HCT116 (cell line): ENCODE data around the gene RPS24. TPM values are rescaled to one million over a fixed set of nuclear protein-coding genes. Genes with fewer than 3 reads are reported as not detected.

ENCODE experiments used
- ATAC-seq: fragments of 200-7000 bp; cut with Tn5 transposase; 2 replicates; pipeline ENCODE4 v1.9.1; 2020; ENCODE audit warnings: mild to moderate bottlenecking, moderate library complexity
- BruUV-seq: library from RNA; stranded (reverse); fragments of 400-500 nt; replicated peaks from 2 replicates; lab custom pipeline; 2021; lab: Mats Ljungman, UMichigan
- CTCF ChIA-PET: fragments of 300-600 bp; sonication (Branson Sonifier 250); formaldehyde crosslinking; loops from one replicate; lab custom pipeline; 2021; ENCODE audit warnings: antibody characterized with exemption; lab: Charles Lee
- POLR2A ChIA-PET: fragments of 300-600, 350-600 bp; sonication (Branson Sonifier 250); formaldehyde crosslinking; loops from one replicate; lab custom pipeline; 2021; ENCODE audit warnings: antibody characterized with exemption; lab: Charles Lee
- RAD21 ChIA-PET, 2 experiments: fragments of 300-600 bp; sonication (Branson Sonifier 250); formaldehyde crosslinking; loops; one replicate each; lab custom pipeline; 2023; ENCODE audit warnings: low total read pairs in 2 of 2; ENCODE audit not compliant: uncharacterized antibody in 2 of 2, unreplicated experiment in 2 of 2, low non-redundant PET in 1 of 2; lab: Charles Lee
- DNase-seq: peaks from one replicate; pipeline ENCODE4 v3.0.0-alpha.2; 2010; ENCODE audit warnings: low read depth, low spot score
- H2AFZ ChIP-seq: fragments of 200-600 bp; shearing (Covaris generic), sonication (generic); 2 replicates; pipeline ENCODE4 v1.6.1; 2017; ENCODE audit warnings: low read depth, mixed run types, mixed read lengths, antibody characterized with exemption, low read length; ENCODE audit not compliant: poor library complexity, severe bottlenecking
- H3K27ac ChIP-seq: 2 replicates; pipeline ENCODE4 v1.5.1; 2012; ENCODE audit warnings: low read depth, low read length
- H3K27me3 ChIP-seq: fragments of 200-600 bp; sonication (generic); 2 replicates; pipeline ENCODE4 v1.6.1; 2016; ENCODE audit warnings: mixed run types, low read length, mixed read lengths; ENCODE audit not compliant: insufficient read depth
- H3K36me3 ChIP-seq, 2 experiments: fragments of 200-500 bp in 1 of 2; fragments of 200-600 bp in 1 of 2; sonication (Bioruptor generic) in 1 of 2; sonication (generic) in 1 of 2; 2 replicates each; pipeline versions ENCODE4 v1.5.1 to v1.6.1; 2014 to 2016; ENCODE audit warnings: low read length in 2 of 2, inconsistent platforms in 1 of 2, mixed read lengths in 1 of 2, mixed run types in 1 of 2; ENCODE audit not compliant: insufficient read depth in 2 of 2, control insufficient read depth in 1 of 2
- H3K4me1 ChIP-seq, 2 experiments: fragments of 200-600 bp in 1 of 2; sonication (generic) in 1 of 2; 2 replicates each; pipeline versions ENCODE4 v1.5.1 to v1.6.1; 2012 to 2017; ENCODE audit warnings: low read length in 2 of 2, inconsistent platforms in 1 of 2, mild to moderate bottlenecking in 1 of 2, mixed read lengths in 1 of 2, mixed run types in 1 of 2, moderate library complexity in 1 of 2; ENCODE audit not compliant: insufficient read depth in 2 of 2, control insufficient read depth in 1 of 2
- H3K4me2 ChIP-seq: fragments of 200-600 bp; sonication (generic); 2 replicates; pipeline ENCODE4 v1.6.1; 2017; ENCODE audit warnings: mixed run types, low read length, mixed read lengths
- H3K4me3 ChIP-seq, 2 experiments: fragments of 200-600 bp in 1 of 2; sonication (generic) in 1 of 2; replicated peaks in 1 of 2; 2 replicates each; pipeline ENCODE4 v1.5.1; 2011 to 2016; ENCODE audit warnings: low read length in 2 of 2, control low read depth in 1 of 2, low read depth in 1 of 2, mild to moderate bottlenecking in 1 of 2, mixed read lengths in 1 of 2, mixed run types in 1 of 2
- H3K79me2 ChIP-seq: fragments of 200-600 bp; sonication (generic); 2 replicates; pipeline ENCODE4 v1.6.1; 2017; ENCODE audit warnings: mild to moderate bottlenecking, mixed run types, low read length, moderate library complexity, mixed read lengths; ENCODE audit not compliant: insufficient read depth
- H3K9ac ChIP-seq: fragments of 200-600 bp; sonication (generic); 2 replicates; pipeline ENCODE4 v1.6.1; 2016; ENCODE audit warnings: low read length, mixed read lengths
- H3K9me2 ChIP-seq: fragments of 200-600 bp; sonication (generic), shearing (Covaris generic); 2 replicates; pipeline ENCODE4 v1.6.1; 2017; ENCODE audit warnings: mixed run types, mild to moderate bottlenecking, moderate library complexity; ENCODE audit not compliant: insufficient read depth
- H3K9me3 ChIP-seq, 2 experiments: fragments of 200-500 bp in 1 of 2; fragments of 200-600 bp in 1 of 2; sonication (Bioruptor generic) in 1 of 2; sonication (generic) in 1 of 2; 2 replicates each; pipeline ENCODE4 v1.6.1; 2014 to 2017; ENCODE audit warnings: low read length in 2 of 2, mixed read lengths in 2 of 2, inconsistent platforms in 1 of 2, low read depth in 1 of 2, mild to moderate bottlenecking in 1 of 2, mixed run types in 1 of 2, moderate library complexity in 1 of 2; ENCODE audit not compliant: control insufficient read depth in 1 of 2, insufficient read depth in 1 of 2
- H4K20me1 ChIP-seq: fragments of 200-600 bp; sonication (generic), shearing (Covaris generic); 2 replicates; pipeline ENCODE4 v1.6.1; 2017; ENCODE audit warnings: mixed run types, mild to moderate bottlenecking, moderate library complexity; ENCODE audit not compliant: insufficient read depth
- CEBPB ChIP-seq: IDR thresholded peaks from 2 replicates; pipeline ENCODE4 v1.6.1; 2012; ENCODE audit warnings: low read depth
- ELF1 ChIP-seq: IDR thresholded peaks from 2 replicates; pipeline ENCODE4 v1.6.1; 2012; ENCODE audit warnings: low read depth, borderline replicate concordance
- EZH2phosphoT487 ChIP-seq: fragments of 200-600 bp; IDR thresholded peaks from 2 replicates; pipeline ENCODE4 v1.6.1; 2018; ENCODE audit warnings: antibody characterized with exemption, borderline replicate concordance
- FOSL1 ChIP-seq: IDR thresholded peaks from 2 replicates; pipeline ENCODE4 v1.6.1; 2012; ENCODE audit warnings: low read depth
- JUND ChIP-seq: IDR thresholded peaks from 2 replicates; pipeline ENCODE4 v1.6.1; 2012
- POLR2AphosphoS5 ChIP-seq: IDR thresholded peaks from 2 replicates; pipeline ENCODE4 v1.6.1; 2011; ENCODE audit warnings: mild to moderate bottlenecking, low read depth, low read length, moderate library complexity
- RAD21 ChIP-seq: IDR thresholded peaks from 2 replicates; pipeline ENCODE4 v1.6.1; 2012; ENCODE audit warnings: low read depth, mild to moderate bottlenecking
- SP1 ChIP-seq: IDR thresholded peaks from 2 replicates; pipeline ENCODE4 v1.6.1; 2012; ENCODE audit warnings: low read depth
- intact Hi-C: fragments of 100-400 bp; cut with micrococcal nuclease; formaldehyde crosslinking; loops from 2 replicates; pipeline ENCODE4 v1.10.0; 2022
- total RNA-seq: library from RNA; stranded (reverse); gene quantifications from one replicate; pipeline ENCODE4 v1.2.1, GENCODE V29; 2021; ENCODE audit not compliant: unreplicated experiment
- TF ChIP-seq, protein P1 (sequence below), 3 experiments: fragments of 200-600 bp in 1 of 3; sonication (generic) in 1 of 3; IDR thresholded peaks in 2 of 3; conservative IDR thresholded peaks in 1 of 3; 2 replicates each; pipeline ENCODE4 v1.5.1; 2012 to 2017; ENCODE audit warnings: low read depth in 2 of 3, low read length in 2 of 3, antibody characterized with exemption in 1 of 3, borderline replicate concordance in 1 of 3, control low read depth in 1 of 3, mild to moderate bottlenecking in 1 of 3, mixed read lengths in 1 of 3, mixed run types in 1 of 3, moderate library complexity in 1 of 3; ENCODE audit not compliant: insufficient read depth in 1 of 3
- TF ChIP-seq, protein P2 (sequence below): IDR thresholded peaks from 2 replicates; pipeline ENCODE4 v1.6.1; 2011; ENCODE audit warnings: mild to moderate bottlenecking, low read length, moderate library complexity; ENCODE audit not compliant: insufficient replicate concordance; ENCODE audit errors: extremely low read depth
- TF ChIP-seq, protein P3 (sequence below): IDR thresholded peaks from 2 replicates; pipeline ENCODE4 v1.6.1; 2012; ENCODE audit warnings: low read depth
- TF ChIP-seq, protein P4 (sequence below): IDR thresholded peaks from 2 replicates; pipeline ENCODE4 v1.6.1; 2012

The RPS24 gene
- total RNA-seq, 1 experiment from 2014 or later: 1,764 TPM

DNA sequence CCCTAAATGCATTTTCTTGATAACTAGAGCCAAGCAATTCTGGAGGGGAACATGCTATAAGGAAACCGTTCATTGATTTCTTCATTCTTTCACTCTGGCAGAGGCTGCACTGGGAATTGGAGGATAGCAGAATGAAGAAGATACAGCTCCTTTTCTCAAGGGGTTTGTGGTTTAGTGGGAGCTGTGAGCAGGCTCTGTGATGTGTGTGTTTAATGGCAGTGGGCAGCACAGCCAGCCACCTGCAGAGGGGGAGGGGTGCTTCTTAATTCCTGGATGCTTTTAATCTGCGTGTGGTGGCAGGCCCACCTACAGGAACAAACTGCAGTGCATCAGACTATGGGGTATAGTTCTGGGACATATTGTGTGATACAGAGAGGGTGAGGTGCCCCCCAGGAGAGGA is 31.9 kb downstream of the RPS24 start:
- no peak for TF ChIP-seq CEBPB
- TF ChIP-seq ELF1: no peak
- TF ChIP-seq, protein P1, sequence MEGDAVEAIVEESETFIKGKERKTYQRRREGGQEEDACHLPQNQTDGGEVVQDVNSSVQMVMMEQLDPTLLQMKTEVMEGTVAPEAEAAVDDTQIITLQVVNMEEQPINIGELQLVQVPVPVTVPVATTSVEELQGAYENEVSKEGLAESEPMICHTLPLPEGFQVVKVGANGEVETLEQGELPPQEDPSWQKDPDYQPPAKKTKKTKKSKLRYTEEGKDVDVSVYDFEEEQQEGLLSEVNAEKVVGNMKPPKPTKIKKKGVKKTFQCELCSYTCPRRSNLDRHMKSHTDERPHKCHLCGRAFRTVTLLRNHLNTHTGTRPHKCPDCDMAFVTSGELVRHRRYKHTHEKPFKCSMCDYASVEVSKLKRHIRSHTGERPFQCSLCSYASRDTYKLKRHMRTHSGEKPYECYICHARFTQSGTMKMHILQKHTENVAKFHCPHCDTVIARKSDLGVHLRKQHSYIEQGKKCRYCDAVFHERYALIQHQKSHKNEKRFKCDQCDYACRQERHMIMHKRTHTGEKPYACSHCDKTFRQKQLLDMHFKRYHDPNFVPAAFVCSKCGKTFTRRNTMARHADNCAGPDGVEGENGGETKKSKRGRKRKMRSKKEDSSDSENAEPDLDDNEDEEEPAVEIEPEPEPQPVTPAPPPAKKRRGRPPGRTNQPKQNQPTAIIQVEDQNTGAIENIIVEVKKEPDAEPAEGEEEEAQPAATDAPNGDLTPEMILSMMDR (IDR thresholded peaks at IDR 0.05 in 2 of 3, conservative IDR thresholded peaks at IDR 0.05 in 1 of 3; ENCODE audit: borderline replicate concordance in 1 of 3, insufficient read depth in 1 of 3, low read depth in 2 of 3, low read length in 2 of 3): no peak
- TF ChIP-seq JUND: no peak
- TF ChIP-seq, protein P2, sequence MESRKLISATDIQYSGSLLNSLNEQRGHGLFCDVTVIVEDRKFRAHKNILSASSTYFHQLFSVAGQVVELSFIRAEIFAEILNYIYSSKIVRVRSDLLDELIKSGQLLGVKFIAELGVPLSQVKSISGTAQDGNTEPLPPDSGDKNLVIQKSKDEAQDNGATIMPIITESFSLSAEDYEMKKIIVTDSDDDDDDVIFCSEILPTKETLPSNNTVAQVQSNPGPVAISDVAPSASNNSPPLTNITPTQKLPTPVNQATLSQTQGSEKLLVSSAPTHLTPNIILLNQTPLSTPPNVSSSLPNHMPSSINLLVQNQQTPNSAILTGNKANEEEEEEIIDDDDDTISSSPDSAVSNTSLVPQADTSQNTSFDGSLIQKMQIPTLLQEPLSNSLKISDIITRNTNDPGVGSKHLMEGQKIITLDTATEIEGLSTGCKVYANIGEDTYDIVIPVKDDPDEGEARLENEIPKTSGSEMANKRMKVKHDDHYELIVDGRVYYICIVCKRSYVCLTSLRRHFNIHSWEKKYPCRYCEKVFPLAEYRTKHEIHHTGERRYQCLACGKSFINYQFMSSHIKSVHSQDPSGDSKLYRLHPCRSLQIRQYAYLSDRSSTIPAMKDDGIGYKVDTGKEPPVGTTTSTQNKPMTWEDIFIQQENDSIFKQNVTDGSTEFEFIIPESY: no peak
- no peak for TF ChIP-seq FOSL1
- TF ChIP-seq, protein P3, sequence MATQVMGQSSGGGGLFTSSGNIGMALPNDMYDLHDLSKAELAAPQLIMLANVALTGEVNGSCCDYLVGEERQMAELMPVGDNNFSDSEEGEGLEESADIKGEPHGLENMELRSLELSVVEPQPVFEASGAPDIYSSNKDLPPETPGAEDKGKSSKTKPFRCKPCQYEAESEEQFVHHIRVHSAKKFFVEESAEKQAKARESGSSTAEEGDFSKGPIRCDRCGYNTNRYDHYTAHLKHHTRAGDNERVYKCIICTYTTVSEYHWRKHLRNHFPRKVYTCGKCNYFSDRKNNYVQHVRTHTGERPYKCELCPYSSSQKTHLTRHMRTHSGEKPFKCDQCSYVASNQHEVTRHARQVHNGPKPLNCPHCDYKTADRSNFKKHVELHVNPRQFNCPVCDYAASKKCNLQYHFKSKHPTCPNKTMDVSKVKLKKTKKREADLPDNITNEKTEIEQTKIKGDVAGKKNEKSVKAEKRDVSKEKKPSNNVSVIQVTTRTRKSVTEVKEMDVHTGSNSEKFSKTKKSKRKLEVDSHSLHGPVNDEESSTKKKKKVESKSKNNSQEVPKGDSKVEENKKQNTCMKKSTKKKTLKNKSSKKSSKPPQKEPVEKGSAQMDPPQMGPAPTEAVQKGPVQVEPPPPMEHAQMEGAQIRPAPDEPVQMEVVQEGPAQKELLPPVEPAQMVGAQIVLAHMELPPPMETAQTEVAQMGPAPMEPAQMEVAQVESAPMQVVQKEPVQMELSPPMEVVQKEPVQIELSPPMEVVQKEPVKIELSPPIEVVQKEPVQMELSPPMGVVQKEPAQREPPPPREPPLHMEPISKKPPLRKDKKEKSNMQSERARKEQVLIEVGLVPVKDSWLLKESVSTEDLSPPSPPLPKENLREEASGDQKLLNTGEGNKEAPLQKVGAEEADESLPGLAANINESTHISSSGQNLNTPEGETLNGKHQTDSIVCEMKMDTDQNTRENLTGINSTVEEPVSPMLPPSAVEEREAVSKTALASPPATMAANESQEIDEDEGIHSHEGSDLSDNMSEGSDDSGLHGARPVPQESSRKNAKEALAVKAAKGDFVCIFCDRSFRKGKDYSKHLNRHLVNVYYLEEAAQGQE: no peak
- no peak for TF ChIP-seq SP1
- no peak for TF ChIP-seq EZH2phosphoT487
- TF ChIP-seq, protein P4, sequence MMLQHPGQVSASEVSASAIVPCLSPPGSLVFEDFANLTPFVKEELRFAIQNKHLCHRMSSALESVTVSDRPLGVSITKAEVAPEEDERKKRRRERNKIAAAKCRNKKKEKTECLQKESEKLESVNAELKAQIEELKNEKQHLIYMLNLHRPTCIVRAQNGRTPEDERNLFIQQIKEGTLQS: no peak
- no peak for TF ChIP-seq RAD21
- TF ChIP-seq POLR2AphosphoS5: no peak
- intact Hi-C loops: no loop called here
- RAD21 ChIA-PET: no interaction called here
- no peak for DNase-seq
- no peaks in the 10 kb centered on the region for H3K9me2 ChIP-seq
- no peak overlapping the region for H2AFZ ChIP-seq
- H3K4me3 ChIP-seq: no peak overlapping the region
- POLR2A ChIA-PET: no interaction called here
- H3K27me3 ChIP-seq: no peaks in the 10 kb centered on the region
- H4K20me1 ChIP-seq: no peaks in the 10 kb centered on the region
- no peak overlapping the region for H3K4me2 ChIP-seq
- CTCF ChIA-PET: no interaction called here
- BruUV-seq: no TSS peak
- no peaks in the 10 kb centered on the region for H3K9me3 ChIP-seq
- H3K4me1 ChIP-seq: no peaks in the 10 kb centered on the region
- no peak overlapping the region for H3K9ac ChIP-seq
- H3K36me3 ChIP-seq: no peaks in the 10 kb centered on the region
- no peaks in the 10 kb centered on the region for H3K79me2 ChIP-seq
- no peak overlapping the region for H3K27ac ChIP-seq
- no peak for ATAC-seq
